ENCODE data around the gene ENTREP3. TPM values are rescaled to one million over a fixed set of nuclear protein-coding genes. Genes with fewer than 3 reads are reported as not detected.
"Not testable (repeated sequence)": the region's sequence is repeated elsewhere in the genome, so short reads cannot be mapped to it uniquely, and the experiment has no call there.

ENTREP3 gene, protein sequence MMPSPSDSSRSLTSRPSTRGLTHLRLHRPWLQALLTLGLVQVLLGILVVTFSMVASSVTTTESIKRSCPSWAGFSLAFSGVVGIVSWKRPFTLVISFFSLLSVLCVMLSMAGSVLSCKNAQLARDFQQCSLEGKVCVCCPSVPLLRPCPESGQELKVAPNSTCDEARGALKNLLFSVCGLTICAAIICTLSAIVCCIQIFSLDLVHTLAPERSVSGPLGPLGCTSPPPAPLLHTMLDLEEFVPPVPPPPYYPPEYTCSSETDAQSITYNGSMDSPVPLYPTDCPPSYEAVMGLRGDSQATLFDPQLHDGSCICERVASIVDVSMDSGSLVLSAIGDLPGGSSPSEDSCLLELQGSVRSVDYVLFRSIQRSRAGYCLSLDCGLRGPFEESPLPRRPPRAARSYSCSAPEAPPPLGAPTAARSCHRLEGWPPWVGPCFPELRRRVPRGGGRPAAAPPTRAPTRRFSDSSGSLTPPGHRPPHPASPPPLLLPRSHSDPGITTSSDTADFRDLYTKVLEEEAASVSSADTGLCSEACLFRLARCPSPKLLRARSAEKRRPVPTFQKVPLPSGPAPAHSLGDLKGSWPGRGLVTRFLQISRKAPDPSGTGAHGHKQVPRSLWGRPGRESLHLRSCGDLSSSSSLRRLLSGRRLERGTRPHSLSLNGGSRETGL
- total RNA-seq (2014; rRNA removed; shearing (Covaris generic)): 8.6 and 12.6 TPM in 2 replicates

- DNase-seq (ENCODE audit: low spot score): peak; percentile 77
These were observed at the start of gene ENTREP3 for GRCh38 chr1:155255243-155256007. Gene ENTREP3 (minus strand): TSS chr1:155255483. CDS start chr1:155254877, 606 bp downstream.

DNA sequence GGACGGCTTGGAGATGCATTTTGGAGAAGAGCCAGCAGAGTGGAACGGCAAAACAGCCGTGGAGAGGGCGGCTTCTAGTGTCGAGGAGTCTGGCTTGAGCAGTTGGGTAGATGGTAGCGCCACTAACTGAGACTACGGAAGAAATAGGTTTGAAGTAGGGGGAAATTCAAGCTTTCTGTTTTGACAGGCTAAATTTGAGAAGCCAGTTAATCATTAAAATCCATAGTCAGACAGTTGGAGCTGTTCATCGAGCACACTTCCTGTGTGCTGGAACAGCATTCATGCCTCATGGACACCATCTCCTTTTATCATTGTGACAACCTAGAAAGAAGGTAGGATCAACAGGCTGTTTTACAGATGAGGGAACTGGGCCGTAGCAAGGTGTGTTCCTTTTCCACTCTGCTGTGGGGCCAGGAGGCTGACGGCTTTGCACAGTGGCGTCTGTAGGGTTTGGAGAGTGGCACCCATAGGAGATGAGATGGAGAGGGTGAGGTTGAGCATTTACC, 49.3 kb upstream of the ENTREP3 start:
- DNase-seq (ENCODE audit: low spot score): no peak

DNA sequence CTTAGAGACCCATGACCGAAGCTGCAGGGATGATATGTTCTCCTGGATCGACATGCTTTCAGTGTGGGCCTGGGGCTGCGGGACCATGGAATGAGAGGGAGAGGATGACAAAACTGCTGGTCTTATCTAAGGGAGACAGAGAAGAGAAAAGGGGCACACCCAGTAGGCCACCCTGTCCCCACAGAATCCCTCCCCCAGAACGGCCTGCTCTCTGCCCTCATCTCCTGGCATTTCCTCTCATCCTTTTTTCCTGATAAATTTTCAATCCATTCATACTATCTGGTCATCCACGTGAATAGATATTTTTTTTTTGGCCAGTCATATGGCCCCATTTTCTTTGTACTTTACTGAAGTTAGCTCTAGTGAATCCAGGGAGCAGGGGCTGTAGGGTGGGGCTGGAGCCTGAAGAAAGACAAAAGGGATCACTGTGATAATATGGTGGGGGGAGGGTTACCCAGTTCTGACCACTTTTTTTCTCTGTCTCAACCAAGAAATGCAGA, 46.1 kb upstream of the ENTREP3 start, which contains the start of gene PKLR:
Gene PKLR (minus strand): TSS at position 97 of the 500 bp plus-strand sequence. CDS start 43 bp downstream, at position 54.
- DNase-seq (ENCODE audit: low spot score): no peak

DNA sequence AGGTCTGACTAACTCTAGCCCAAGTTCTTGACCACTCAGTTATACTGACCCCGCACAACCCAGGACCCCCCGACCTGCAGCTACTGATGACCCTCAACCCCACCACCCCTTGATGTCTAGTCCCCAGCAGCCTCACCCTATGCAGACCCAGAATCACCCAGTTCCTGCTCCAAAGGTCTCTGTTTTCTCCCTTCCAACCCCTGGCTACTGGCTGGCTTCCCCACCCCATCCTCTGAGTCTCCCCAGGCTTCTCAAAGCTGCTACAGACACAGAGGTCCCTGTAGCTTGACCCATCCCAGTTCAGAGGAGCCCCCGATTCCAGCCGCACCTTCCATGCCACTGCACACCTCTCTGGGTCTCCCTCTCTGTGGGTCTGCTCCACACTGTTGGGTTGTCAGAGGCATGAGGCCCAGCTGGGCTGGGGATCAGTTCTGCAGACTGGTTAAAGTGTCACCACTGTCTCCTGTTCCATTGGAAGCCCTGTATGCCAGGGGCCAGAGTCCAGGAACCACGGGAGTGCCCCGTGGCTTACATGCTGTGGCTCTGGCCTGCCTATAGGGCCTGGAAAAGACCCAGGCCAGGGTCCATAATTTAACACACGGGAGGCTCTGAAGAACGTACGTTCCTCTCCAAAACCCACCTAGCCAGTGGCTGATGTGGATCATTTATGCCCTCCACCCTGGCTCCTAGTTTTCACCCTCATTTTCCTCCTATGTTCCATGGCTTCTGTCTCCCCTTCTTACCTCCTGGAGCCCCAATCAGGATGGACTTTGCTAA, 45.5 kb upstream of the ENTREP3 start:
- no peak for DNase-seq (ENCODE audit: low spot score)

- no peak for DNase-seq (ENCODE audit: low spot score)
These were observed 44.7 kb upstream of the ENTREP3 start for GRCh38 chr1:155300024-155300423.

- no peak for DNase-seq (ENCODE audit: low spot score)
These were observed 42.1 kb upstream of the ENTREP3 start for GRCh38 chr1:155297384-155297783.

DNA sequence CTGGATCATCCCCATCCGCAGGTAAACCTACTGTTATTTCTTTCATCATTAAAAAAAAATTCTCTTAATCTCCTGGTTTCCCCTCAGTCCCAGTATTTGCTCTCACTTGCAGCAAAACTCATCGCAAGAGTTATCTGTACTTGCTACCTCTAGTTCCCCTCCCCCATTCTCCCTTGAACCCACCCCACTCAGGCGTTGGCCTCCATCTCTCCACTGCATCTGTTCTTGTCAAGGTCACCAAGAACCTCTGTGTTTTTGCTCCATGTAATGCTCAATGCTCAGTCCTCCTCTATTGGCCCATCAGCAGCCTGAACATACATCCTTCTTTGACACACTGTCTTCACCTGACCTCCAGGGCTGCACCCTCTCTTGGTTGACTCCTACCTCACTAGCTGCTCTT, 41.4 kb upstream of the ENTREP3 start:
- no peak for DNase-seq (ENCODE audit: low spot score)

DNA sequence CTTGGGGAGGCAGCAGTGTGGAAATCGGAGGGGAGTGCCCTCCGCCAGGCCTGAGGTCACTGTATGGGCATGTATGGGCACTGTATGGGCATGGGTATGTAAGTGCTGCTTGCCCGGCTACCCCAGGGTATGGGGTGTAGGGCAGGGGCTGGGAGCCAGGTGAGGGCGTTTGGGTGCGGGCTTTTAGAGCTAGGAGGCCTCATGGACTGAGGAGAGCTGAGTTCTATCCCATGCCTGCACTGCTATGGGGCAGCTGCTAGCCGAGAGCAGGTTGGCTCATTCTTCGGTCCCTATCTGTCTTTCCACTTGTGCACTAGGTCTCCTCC, 40.6 kb upstream of the ENTREP3 start:
- no peak for DNase-seq (ENCODE audit: low spot score)

- no peak for DNase-seq (ENCODE audit: low spot score)
These were observed 40.1 kb upstream of the ENTREP3 start for GRCh38 chr1:155295183-155295941.

GRCh38 chr1:155294520-155295182, 39.4 kb upstream of the ENTREP3 start:
- no peak for DNase-seq (ENCODE audit: low spot score)

DNA sequence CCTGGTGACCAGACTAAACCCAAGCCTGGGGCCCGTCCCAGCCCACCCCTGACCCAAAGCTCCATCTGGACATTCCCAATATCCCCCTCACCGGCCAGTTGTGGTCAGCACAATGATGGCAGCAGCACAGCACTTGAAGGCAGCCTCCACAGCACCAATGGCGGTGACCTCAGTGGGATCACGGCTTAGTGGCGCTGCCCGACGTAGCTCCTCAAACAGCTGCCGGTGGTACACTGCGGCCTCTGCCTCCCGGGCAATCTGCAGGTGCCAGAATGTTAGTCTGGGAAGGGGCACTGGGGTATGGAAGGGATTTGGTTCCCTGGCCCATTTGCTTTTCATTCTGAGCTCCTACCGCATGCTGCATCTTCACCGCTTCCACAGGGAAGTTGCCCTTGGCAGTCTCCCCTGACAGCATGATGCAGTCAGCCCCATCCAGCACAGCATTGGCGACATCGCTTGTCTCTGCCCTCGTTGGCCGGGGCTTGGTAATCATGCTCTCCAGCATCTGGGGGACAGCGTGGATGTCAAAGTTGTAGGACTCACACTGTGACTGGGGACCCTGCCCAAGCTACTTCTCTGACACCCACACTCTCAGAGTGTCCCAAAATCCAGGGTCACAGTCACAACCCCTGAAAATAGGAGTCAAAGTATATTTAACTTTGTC, 37.9 kb upstream of the ENTREP3 start:
- no peak for DNase-seq (ENCODE audit: low spot score)

- DNase-seq (ENCODE audit: low spot score): not testable (repeated sequence)
These were observed 35.7 kb upstream of the ENTREP3 start for GRCh38 chr1:155291006-155291405.

- no peak for DNase-seq (ENCODE audit: low spot score)
These were observed 32.8 kb upstream of the ENTREP3 start for GRCh38 chr1:155287987-155288543.

- no peak for DNase-seq (ENCODE audit: low spot score)
These were observed 31.3 kb upstream of the ENTREP3 start for GRCh38 chr1:155286544-155286943.

DNA sequence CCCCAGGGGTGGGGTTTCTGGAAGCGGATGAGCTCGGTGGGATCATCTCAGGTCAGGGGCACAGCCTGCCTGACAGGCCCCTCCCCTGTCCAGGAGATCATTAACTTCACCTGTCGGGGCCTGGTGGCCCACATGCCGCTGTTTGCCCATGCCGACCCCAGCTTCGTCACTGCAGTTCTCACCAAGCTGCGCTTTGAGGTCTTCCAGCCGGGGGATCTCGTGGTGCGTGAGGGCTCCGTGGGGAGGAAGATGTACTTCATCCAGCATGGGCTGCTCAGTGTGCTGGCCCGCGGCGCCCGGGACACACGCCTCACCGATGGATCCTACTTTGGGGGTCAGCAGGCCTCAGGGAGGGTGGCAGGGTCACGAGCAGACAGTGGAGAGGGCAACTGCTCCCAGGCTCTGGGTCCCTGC, 30.4 kb upstream of the ENTREP3 start:
- no peak for DNase-seq (ENCODE audit: low spot score)

DNA sequence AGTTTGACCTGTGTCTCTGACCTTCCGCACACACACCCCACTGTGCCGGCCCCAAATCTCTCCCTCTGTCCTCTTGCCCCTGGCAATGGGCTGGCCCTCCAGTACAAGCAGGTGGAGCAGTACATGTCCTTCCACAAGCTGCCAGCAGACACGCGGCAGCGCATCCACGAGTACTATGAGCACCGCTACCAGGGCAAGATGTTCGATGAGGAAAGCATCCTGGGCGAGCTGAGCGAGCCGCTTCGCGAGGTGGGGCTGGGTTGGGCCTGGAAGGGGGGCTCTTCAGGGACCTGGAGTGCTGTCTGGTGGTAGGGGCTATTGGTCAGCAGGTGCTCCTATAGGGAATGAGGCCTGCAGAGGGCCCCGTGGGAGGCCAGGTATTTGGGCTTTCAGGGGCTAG, 29.8 kb upstream of the ENTREP3 start:
- DNase-seq (ENCODE audit: low spot score): no peak

DNA sequence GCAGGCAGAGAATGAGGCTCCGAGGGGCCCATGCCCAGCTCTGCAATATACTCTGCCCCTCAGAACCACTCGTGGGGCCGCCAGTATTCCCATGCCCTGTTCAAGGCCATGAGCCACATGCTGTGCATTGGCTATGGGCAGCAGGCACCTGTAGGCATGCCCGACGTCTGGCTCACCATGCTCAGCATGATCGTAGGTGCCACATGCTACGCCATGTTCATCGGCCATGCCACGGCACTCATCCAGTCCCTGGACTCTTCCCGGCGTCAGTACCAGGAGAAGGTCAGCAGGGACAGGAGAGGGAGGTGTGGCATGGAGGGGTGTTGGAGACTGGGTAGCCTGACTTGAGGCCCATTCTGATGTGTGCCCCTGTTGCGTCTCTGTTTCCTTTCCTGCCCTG, 29.2 kb upstream of the ENTREP3 start:
- DNase-seq (ENCODE audit: low spot score): no peak

DNA sequence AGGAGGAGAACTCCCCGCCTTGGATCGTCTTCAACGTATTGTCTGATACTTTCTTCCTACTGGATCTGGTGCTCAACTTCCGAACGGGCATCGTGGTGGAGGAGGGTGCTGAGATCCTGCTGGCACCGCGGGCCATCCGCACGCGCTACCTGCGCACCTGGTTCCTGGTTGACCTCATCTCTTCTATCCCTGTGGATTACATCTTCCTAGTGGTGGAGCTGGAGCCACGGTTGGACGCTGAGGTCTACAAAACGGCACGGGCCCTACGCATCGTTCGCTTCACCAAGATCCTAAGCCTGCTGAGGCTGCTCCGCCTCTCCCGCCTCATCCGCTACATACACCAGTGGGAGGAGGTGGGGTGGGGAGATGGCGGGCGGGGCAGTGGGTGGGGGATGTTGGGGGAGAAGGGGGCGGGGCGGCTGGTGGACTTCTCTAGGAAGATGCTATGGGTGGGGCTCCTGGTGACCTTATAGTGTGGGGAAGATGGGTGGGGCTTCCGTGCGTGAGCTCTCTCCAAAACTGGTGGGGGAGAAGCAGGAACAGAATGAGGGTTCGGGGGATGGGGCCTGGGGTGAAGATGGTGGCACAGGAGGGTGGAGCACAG, 27.3 kb upstream of the ENTREP3 start:
- DNase-seq (ENCODE audit: low spot score): no peak

Measured in HT-29 (cell line).